ENCODE data around the gene TREX2. TPM values are rescaled to one million over a fixed set of nuclear protein-coding genes. Genes with fewer than 3 reads are reported as not detected.
A peak's percentile ranks its signal among the peaks of the same experiment; 100 is the strongest.

The TREX2 gene
- total RNA-seq, 5 donors from 2014 or later (not counting 1 experiment from before 2014, with no cell fraction given), result 2.4 to 6.3 (median 5.4) TPM

DNA sequence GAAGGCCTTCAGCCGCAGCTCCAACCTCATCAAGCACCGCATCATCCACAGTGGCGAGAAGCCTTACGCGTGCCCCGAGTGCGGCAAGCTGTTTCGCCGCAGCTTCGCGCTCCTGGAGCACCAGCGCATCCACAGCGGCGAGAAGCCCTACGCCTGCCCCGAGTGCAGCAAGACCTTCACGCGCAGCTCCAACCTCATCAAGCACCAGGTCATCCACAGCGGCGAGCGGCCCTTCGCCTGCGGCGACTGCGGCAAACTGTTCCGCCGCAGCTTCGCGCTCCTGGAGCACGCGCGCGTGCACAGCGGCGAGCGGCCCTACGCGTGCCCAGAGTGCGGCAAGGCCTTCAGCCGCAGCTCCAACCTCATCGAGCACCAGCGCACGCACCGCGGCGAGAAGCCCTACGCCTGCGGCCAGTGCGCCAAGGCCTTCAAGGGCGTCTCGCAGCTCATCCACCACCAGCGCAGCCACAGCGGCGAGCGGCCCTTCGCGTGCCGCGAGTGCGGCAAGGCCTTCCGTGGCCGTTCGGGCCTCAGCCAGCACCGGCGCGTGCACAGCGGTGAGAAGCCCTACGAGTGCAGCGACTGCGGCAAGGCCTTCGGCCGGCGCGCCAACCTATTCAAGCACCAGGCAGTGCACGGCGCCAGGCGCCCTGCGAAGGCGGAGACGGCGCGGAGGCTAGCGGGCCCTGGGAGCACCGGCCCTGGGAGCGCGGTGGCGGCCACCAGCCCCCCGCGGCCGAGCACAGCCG, 24.8 kb downstream of the TREX2 start:
- no peak overlapping the region for H3K4me3 Mint-ChIP-seq
- H3K4me1 Mint-ChIP-seq, result no peaks in the 10 kb centered on the region
- ChIA-PET POLR2A (no interaction called here), CTCF (no interaction called here)
- H3K9me3 Mint-ChIP-seq, result no peaks in the 10 kb centered on the region
- no peaks in the 10 kb centered on the region for H3K36me3 ChIP-seq (ENCODE audit: control insufficient read depth in 2 of 2, extremely low read depth in 1 of 2, insufficient read depth in 1 of 2, low read length in 1 of 2)
- ATAC-seq (replicated peaks in 1 of 4) (no peak), DNase-seq (no peak)
- no peaks in the 10 kb centered on the region for H3K9me3 ChIP-seq
- no peaks in the 10 kb centered on the region for H3K4me1 ChIP-seq (ENCODE audit: control insufficient read depth in 1 of 2, extremely low read depth in 1 of 2, insufficient read depth in 2 of 2, low read length in 2 of 2)
- H3K4me3 ChIP-seq (ENCODE audit: control insufficient read depth in 1 of 2, extremely low read depth in 1 of 2, low read length in 1 of 2), result no peak overlapping the region
- H3K36me3 Mint-ChIP-seq, result no peaks in the 10 kb centered on the region
- WGBS (ENCODE audit: insufficient coverage), result 97% methylated on average over 73 of the region's 91 CpGs
- H3K27ac ChIP-seq (ENCODE audit: low read length), result no peak overlapping the region
- peaks cover 0 to 4% of the 10 kb centered on the region in 2 donors for H3K27me3 Mint-ChIP-seq
- H3K27ac Mint-ChIP-seq, result no peak overlapping the region
- H3K27me3 ChIP-seq (replicated peaks in 1 of 2; ENCODE audit: control insufficient read depth in 2 of 2, extremely low read depth in 1 of 2, insufficient read depth in 2 of 2, low read length in 1 of 2), result no peaks in the 10 kb centered on the region

DNA sequence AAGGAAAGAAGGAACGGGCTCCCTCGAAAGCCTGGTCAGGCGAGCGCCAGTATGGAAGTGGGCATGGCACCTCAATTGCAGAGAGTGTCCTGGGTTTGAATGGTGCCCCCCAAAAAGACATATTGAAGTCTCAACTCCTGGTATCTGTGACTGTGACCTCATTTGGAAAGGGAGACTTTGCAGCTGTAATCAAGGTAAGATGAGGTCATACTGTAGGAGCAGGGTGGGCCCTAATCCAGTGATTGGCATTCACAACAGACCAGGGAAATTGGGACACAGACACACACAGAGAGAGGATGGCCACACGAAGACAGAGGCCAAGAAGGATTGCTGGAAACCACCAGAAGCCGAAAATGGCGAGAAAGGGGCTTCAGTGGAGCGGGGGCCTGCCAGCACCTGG, 28.2 kb downstream of the TREX2 start:
- H3K4me1 Mint-ChIP-seq, result peaks cover 0 to 2% (median 0%) of the 10 kb centered on the region in 3 donors
- WGBS (ENCODE audit: insufficient coverage), result 100% methylated on average over 2 of the region's 8 CpGs
- no peaks in the 10 kb centered on the region for H3K27me3 ChIP-seq (replicated peaks in 1 of 2; ENCODE audit: control insufficient read depth in 2 of 2, extremely low read depth in 1 of 2, insufficient read depth in 2 of 2, low read length in 1 of 2)
- DNase-seq (no peak), ATAC-seq (replicated peaks in 1 of 4) (no peak)
- H3K36me3 ChIP-seq (ENCODE audit: control insufficient read depth in 2 of 2, extremely low read depth in 1 of 2, insufficient read depth in 1 of 2, low read length in 1 of 2), result no peaks in the 10 kb centered on the region
- POLR2A ChIA-PET, result no interaction called here
- no peak overlapping the region for H3K4me3 Mint-ChIP-seq
- no peaks in the 10 kb centered on the region for H3K9me3 Mint-ChIP-seq
- no peaks in the 10 kb centered on the region for H3K9me3 ChIP-seq
- no peak overlapping the region for H3K27ac ChIP-seq (ENCODE audit: low read length)
- H3K4me3 ChIP-seq (ENCODE audit: control insufficient read depth in 1 of 2, extremely low read depth in 1 of 2, low read length in 1 of 2), result no peak overlapping the region
- H3K4me1 ChIP-seq (ENCODE audit: control insufficient read depth in 1 of 2, extremely low read depth in 1 of 2, insufficient read depth in 2 of 2, low read length in 2 of 2), result peaks cover 0 to under 1% of the 10 kb centered on the region in 2 experiments
- no peak overlapping the region for H3K27ac Mint-ChIP-seq
- CTCF ChIA-PET, result no interaction called here
- H3K36me3 Mint-ChIP-seq, result no peaks in the 10 kb centered on the region
- peaks cover 0 to 4% of the 10 kb centered on the region in 2 donors for H3K27me3 Mint-ChIP-seq

DNA sequence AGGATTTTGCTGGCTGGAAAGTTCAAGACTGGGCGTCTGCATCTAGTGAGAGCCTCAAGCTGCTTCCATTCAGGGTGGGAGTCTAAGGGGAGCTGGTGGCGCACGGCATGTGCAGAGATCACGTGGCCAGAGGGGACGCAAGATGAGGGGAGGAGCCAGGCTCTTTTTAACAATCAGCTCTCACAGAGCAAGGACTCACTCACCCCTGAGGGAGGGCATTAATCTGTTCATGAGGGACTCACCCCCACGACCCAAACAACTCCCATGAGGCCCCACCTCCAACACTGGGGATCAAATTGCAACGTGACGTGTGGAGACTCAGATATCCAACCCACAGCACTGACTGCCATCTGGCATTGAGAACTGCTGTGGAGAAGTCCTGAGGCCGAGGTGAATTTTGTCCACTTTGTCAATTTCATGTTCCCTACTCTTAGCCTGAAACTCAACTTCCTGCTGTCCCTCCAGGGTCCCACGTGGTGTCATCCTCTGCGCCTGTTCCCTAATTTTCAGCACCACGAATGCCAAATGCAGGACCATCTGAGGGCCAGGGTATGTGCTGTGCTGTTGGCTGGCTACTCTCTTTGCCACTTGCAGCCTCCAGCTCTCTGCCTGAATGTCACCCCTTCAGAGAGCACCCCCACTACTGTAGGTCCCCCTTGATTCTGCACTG, 28.9 kb downstream of the TREX2 start:
- Mint-ChIP-seq H3K27ac (no peak overlapping the region), H3K27me3 (peaks cover 0 to 10% of the 10 kb centered on the region in 2 donors), H3K36me3 (no peaks in the 10 kb centered on the region), H3K9me3 (no peaks in the 10 kb centered on the region), H3K4me1 (peaks cover 5 to 8% (median 6%) of the 10 kb centered on the region in 3 donors), H3K4me3 (no peak overlapping the region)
- Histone ChIP-seq H3K9me3 (no peaks in the 10 kb centered on the region), H3K27me3 (replicated peaks in 1 of 2; ENCODE audit: control insufficient read depth in 2 of 2, extremely low read depth in 1 of 2, insufficient read depth in 2 of 2, low read length in 1 of 2) (peaks cover 0 to 3% of the 10 kb centered on the region in 2 experiments), H3K27ac (ENCODE audit: low read length) (no peak overlapping the region), H3K4me3 (ENCODE audit: control insufficient read depth in 1 of 2, extremely low read depth in 1 of 2, low read length in 1 of 2) (no peak overlapping the region), H3K36me3 (ENCODE audit: control insufficient read depth in 2 of 2, extremely low read depth in 1 of 2, insufficient read depth in 1 of 2, low read length in 1 of 2) (no peaks in the 10 kb centered on the region), H3K4me1 (ENCODE audit: control insufficient read depth in 1 of 2, extremely low read depth in 1 of 2, insufficient read depth in 2 of 2, low read length in 2 of 2) (peaks cover 0 to 7% of the 10 kb centered on the region in 2 experiments)
- WGBS (ENCODE audit: insufficient coverage), result no CpG with 5 or more reads among the region's 12 CpGs
- CTCF ChIA-PET, result no interaction called here
- POLR2A ChIA-PET, result no interaction called here
- no peak for ATAC-seq (replicated peaks in 1 of 4)
- DNase-seq, result no peak

DNA sequence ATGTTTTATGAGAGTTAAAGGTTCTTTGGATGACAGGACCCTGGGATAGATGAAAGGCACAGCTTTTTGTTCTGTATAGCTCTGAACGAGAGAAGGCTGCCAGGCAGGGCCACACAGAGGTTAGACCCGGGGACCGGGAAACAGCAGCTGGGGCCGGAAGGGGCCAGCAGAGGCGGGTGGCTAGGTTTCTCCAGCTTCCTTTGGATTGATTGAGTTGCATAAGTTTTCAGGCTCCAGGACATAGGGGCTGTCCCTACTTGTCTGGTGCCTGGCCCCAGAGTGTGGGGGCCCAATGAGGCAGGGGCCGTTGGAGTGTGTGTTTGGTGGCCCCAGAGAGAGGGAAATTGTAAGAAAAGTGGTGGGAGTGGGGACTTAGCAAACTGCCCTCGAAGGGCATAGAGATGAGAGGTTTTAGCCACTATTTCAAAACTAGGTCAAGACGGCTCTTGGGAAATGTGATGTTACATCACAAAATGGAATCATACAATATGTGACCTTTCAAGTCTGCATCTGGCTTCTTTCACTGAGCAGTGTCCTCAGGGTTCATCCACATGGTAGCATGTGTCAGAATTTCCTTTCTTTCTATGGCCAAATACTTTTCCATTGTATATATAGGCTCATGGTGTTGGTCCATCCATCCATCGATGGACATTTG, 30.9 kb downstream of the TREX2 start:
- H3K4me3 ChIP-seq (ENCODE audit: control insufficient read depth in 1 of 2, extremely low read depth in 1 of 2, low read length in 1 of 2), result no peak overlapping the region
- H3K9me3 Mint-ChIP-seq, result no peaks in the 10 kb centered on the region
- ATAC-seq (replicated peaks in 1 of 4), result no peak
- no peak overlapping the region for H3K4me3 Mint-ChIP-seq
- H3K27me3 Mint-ChIP-seq, result peaks cover 2 to 11% of the 10 kb centered on the region in 2 donors
- peaks cover 0 to 12% of the 10 kb centered on the region in 2 experiments for H3K4me1 ChIP-seq (ENCODE audit: control insufficient read depth in 1 of 2, extremely low read depth in 1 of 2, insufficient read depth in 2 of 2, low read length in 2 of 2)
- no peak overlapping the region for H3K27ac Mint-ChIP-seq
- no peaks in the 10 kb centered on the region for H3K36me3 ChIP-seq (ENCODE audit: control insufficient read depth in 2 of 2, extremely low read depth in 1 of 2, insufficient read depth in 1 of 2, low read length in 1 of 2)
- peaks cover 11 to 14% (median 12%) of the 10 kb centered on the region in 3 donors for H3K4me1 Mint-ChIP-seq
- no peak overlapping the region for H3K27ac ChIP-seq (ENCODE audit: low read length)
- ChIA-PET CTCF (no interaction called here), POLR2A (no interaction called here)
- no peak for DNase-seq
- H3K27me3 ChIP-seq (replicated peaks in 1 of 2; ENCODE audit: control insufficient read depth in 2 of 2, extremely low read depth in 1 of 2, insufficient read depth in 2 of 2, low read length in 1 of 2), result peaks cover 0 to 4% of the 10 kb centered on the region in 2 experiments
- H3K9me3 ChIP-seq, result no peaks in the 10 kb centered on the region
- H3K36me3 Mint-ChIP-seq, result no peaks in the 10 kb centered on the region
- 87% methylated on average over 3 of the region's 9 CpGs for WGBS (ENCODE audit: insufficient coverage)

DNA sequence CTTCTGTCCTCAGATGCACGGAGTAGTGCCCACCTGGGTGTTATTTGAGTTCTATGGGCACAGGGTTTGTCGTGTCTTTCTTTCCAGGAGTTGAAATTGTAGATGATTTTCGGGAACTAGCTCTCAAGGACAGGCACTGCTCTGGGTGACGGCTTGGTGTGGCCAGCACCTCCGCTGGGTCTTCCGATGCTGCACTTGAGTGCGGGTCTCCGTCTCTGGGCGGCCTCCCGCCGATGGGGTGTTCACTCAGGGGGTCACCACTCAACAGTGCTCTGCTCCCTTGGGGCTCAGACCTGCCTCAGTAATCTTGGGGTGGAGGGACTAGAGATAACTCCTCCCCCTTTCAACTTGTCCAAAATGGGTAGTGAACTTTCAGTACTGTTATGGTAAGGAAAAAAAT, 32.1 kb downstream of the TREX2 start:
- Histone ChIP-seq H3K27ac (ENCODE audit: low read length) (no peak overlapping the region), H3K27me3 (replicated peaks in 1 of 2; ENCODE audit: control insufficient read depth in 2 of 2, extremely low read depth in 1 of 2, insufficient read depth in 2 of 2, low read length in 1 of 2) (peaks cover 0 to 4% of the 10 kb centered on the region in 2 experiments), H3K36me3 (ENCODE audit: control insufficient read depth in 2 of 2, extremely low read depth in 1 of 2, insufficient read depth in 1 of 2, low read length in 1 of 2) (no peaks in the 10 kb centered on the region), H3K4me3 (ENCODE audit: control insufficient read depth in 1 of 2, extremely low read depth in 1 of 2, low read length in 1 of 2) (no peak overlapping the region), H3K4me1 (ENCODE audit: control insufficient read depth in 1 of 2, extremely low read depth in 1 of 2, insufficient read depth in 2 of 2, low read length in 2 of 2) (peaks cover 0 to 12% of the 10 kb centered on the region in 2 experiments), H3K9me3 (no peaks in the 10 kb centered on the region)
- ChIA-PET POLR2A (no interaction called here), CTCF (no interaction called here)
- no CpG with 5 or more reads among the region's 11 CpGs for WGBS (ENCODE audit: insufficient coverage)
- DNase-seq, result no peak
- H3K27me3 Mint-ChIP-seq, result peaks cover 2 to 11% of the 10 kb centered on the region in 2 donors
- H3K27ac Mint-ChIP-seq, result no peak overlapping the region
- ATAC-seq (replicated peaks in 1 of 4), result no peak
- no peaks in the 10 kb centered on the region for H3K36me3 Mint-ChIP-seq
- peak overlapping the region in 1 of 3 donors; percentile 34 for H3K4me3 Mint-ChIP-seq
- no peaks in the 10 kb centered on the region for H3K9me3 Mint-ChIP-seq
- H3K4me1 Mint-ChIP-seq, result peaks cover 11 to 14% (median 12%) of the 10 kb centered on the region in 3 donors

All from T-cell (primary cell).